H1 (cell line): ENCODE data around the gene ACER3. TPM values are rescaled to one million over a fixed set of nuclear protein-coding genes. Genes with fewer than 3 reads are reported as not detected.
A peak's percentile ranks its signal among the peaks of the same experiment; 100 is the strongest.

Experiments used
- CTCF ChIA-PET: fragments of 300-600 bp; sonication (Branson Sonifier 250); formaldehyde crosslinking; loops from one replicate; lab custom pipeline; 2021; ENCODE audit not compliant: partially characterized antibody; lab: Charles Lee
- POLR2A ChIA-PET: fragments of 300-600 bp; sonication (Branson Sonifier 250); formaldehyde crosslinking; loops from one replicate; lab custom pipeline; 2021; ENCODE audit warnings: inconsistent platforms; ENCODE audit not compliant: partially characterized antibody; lab: Charles Lee
- DNase-seq, 2 experiments: peaks; one replicate each; pipeline versions ENCODE4 v3.0.0 to v3.0.0-alpha.2; 2010 to 2022; ENCODE audit warnings: low spot score in 2 of 2, low read depth in 1 of 2, mixed read lengths in 1 of 2
- FAIRE-seq: peaks from 2 replicates; lab custom pipeline; 2011; peaks lifted over from hg19 to GRCh38; lab: Jason Lieb, UNC
- H2AFZ ChIP-seq: 2 replicates; pipeline ENCODE4 v1.8.1; 2012; ENCODE audit warnings: low read length, inconsistent platforms
- H2AK5ac ChIP-seq: 2 replicates; pipeline ENCODE4 v1.6.1; 2013; ENCODE audit warnings: low read depth, low read length
- H2BK120ac ChIP-seq: replicated peaks from 2 replicates; pipeline ENCODE3; 2013; ENCODE audit warnings: low read depth, low read length, inconsistent platforms
- H2BK12ac ChIP-seq: 2 replicates; pipeline ENCODE4 v1.6.1; 2013; ENCODE audit warnings: low read depth, low read length
- H2BK15ac ChIP-seq: 2 replicates; pipeline ENCODE4 v1.6.1; 2013; ENCODE audit warnings: low read length
- H2BK20ac ChIP-seq: 2 replicates; pipeline ENCODE4 v1.6.1; 2013; ENCODE audit warnings: low read length
- H2BK5ac ChIP-seq: 2 replicates; pipeline ENCODE4 v1.6.1; 2013; ENCODE audit warnings: low read depth, low read length
- H3K14ac ChIP-seq: 2 replicates; pipeline ENCODE4 v1.6.1; 2013; ENCODE audit warnings: inconsistent platforms; ENCODE audit not compliant: insufficient read length
- H3K18ac ChIP-seq: 2 replicates; pipeline ENCODE4 v1.6.1; 2013; ENCODE audit warnings: low read length; ENCODE audit errors: extremely low read depth
- H3K23ac ChIP-seq: 2 replicates; pipeline ENCODE4 v1.6.1; 2013; ENCODE audit warnings: inconsistent platforms; ENCODE audit not compliant: insufficient read length
- H3K23me2 ChIP-seq: 2 replicates; pipeline ENCODE4 v1.6.1; 2013; ENCODE audit warnings: low read depth, low read length
- H3K27ac ChIP-seq: 2 replicates; pipeline ENCODE4 v1.6.1; 2011; ENCODE audit warnings: low read depth, low read length, inconsistent platforms
- H3K27me3 ChIP-seq, 4 experiments: replicated peaks in 1 of 4; 1 replicate in 1 of 4; 2 replicates in 3 of 4; pipeline versions ENCODE4 v1.6.1 to v1.8.1; 2011 to 2013; ENCODE audit warnings: low read length in 3 of 4, mild to moderate bottlenecking in 3 of 4, inconsistent platforms in 2 of 4, mixed read lengths in 2 of 4, moderate library complexity in 1 of 4; ENCODE audit not compliant: control insufficient read depth in 3 of 4, insufficient read depth in 3 of 4; ENCODE audit errors: extremely low read depth in 1 of 4
- H3K36me3 ChIP-seq, 4 experiments: 2 replicates each; pipeline versions ENCODE4 v1.6.1 to v1.8.1; 2011 to 2013; ENCODE audit warnings: mild to moderate bottlenecking in 4 of 4, low read length in 3 of 4, moderate library complexity in 2 of 4, control low read depth in 1 of 4, inconsistent platforms in 1 of 4; ENCODE audit not compliant: insufficient read depth in 4 of 4, control insufficient read depth in 2 of 4
- H3K4ac ChIP-seq: replicated peaks from 2 replicates; pipeline ENCODE3; 2013; ENCODE audit warnings: low read length, low read depth, mixed read lengths, inconsistent platforms; ENCODE audit not compliant: insufficient read length
- H3K4me1 ChIP-seq, 4 experiments: replicated peaks in 1 of 4; 1 replicate in 1 of 4; 2 replicates in 3 of 4; pipeline versions ENCODE4 v1.6.1 to v1.8.1; 2011 to 2013; ENCODE audit warnings: low read length in 3 of 4, inconsistent platforms in 2 of 4, mixed read lengths in 1 of 4; ENCODE audit not compliant: insufficient read depth in 4 of 4, control insufficient read depth in 3 of 4
- H3K4me2 ChIP-seq, 2 experiments: 2 replicates each; pipeline versions ENCODE4 v1.6.1 to v1.8.1; 2011 to 2013; ENCODE audit warnings: low read depth in 2 of 2, low read length in 2 of 2, control low read depth in 1 of 2, inconsistent platforms in 1 of 2, mild to moderate bottlenecking in 1 of 2; ENCODE audit not compliant: insufficient read depth in 1 of 2
- H3K4me3 ChIP-seq, 4 experiments: fragments of 200-600, 300-600 bp in 1 of 4; sonication (generic), shearing (Covaris generic), sonication (Bioruptor Twin) in 1 of 4; 2 replicates each; pipeline versions ENCODE4 v1.5.1 to v1.8.1; 2011 to 2016; ENCODE audit warnings: low read length in 4 of 4, low read depth in 3 of 4, control low read depth in 2 of 4, inconsistent platforms in 2 of 4, mild to moderate bottlenecking in 2 of 4, mixed read lengths in 1 of 4, moderate library complexity in 1 of 4; ENCODE audit not compliant: insufficient read depth in 2 of 4; ENCODE audit errors: extremely low read depth in 1 of 4
- H3K56ac ChIP-seq: replicated peaks from 2 replicates; pipeline ENCODE3; 2013; ENCODE audit warnings: low read depth, mild to moderate bottlenecking, mixed read lengths, low read length, inconsistent platforms; ENCODE audit not compliant: insufficient read length
- H3K79me1 ChIP-seq: 2 replicates; pipeline ENCODE4 v1.6.1; 2013; ENCODE audit warnings: low read depth, low read length, control low read depth
- H3K79me2 ChIP-seq, 2 experiments: 2 replicates each; pipeline versions ENCODE4 v1.6.1 to v1.8.1; 2012 to 2013; ENCODE audit warnings: low read length in 2 of 2, mild to moderate bottlenecking in 2 of 2, inconsistent platforms in 1 of 2; ENCODE audit not compliant: insufficient read depth in 2 of 2, control insufficient read depth in 1 of 2
- H3K9ac ChIP-seq, 4 experiments: replicated peaks in 1 of 4; 1 replicate in 1 of 4; 2 replicates in 3 of 4; pipeline versions ENCODE4 v1.6.1 to v1.8.1; 2011 to 2013; ENCODE audit warnings: low read depth in 3 of 4, low read length in 3 of 4, control low read depth in 2 of 4, mild to moderate bottlenecking in 2 of 4, moderate library complexity in 2 of 4, inconsistent platforms in 1 of 4; ENCODE audit errors: extremely low read depth in 1 of 4
- H3K9me3 ChIP-seq, 2 experiments: 2 replicates each; pipeline versions ENCODE4 v1.6.1 to v1.8.1; 2012 to 2013; ENCODE audit warnings: mild to moderate bottlenecking in 2 of 2, moderate library complexity in 2 of 2, control low read depth in 1 of 2, inconsistent platforms in 1 of 2, low read depth in 1 of 2, low read length in 1 of 2, mixed read lengths in 1 of 2; ENCODE audit not compliant: insufficient read depth in 2 of 2
- H4K20me1 ChIP-seq, 2 experiments: replicated peaks in 1 of 2; 2 replicates each; pipeline versions ENCODE3 to v1.8.1; 2011 to 2013; ENCODE audit warnings: inconsistent platforms in 2 of 2, low read length in 2 of 2, mild to moderate bottlenecking in 1 of 2; ENCODE audit not compliant: insufficient read depth in 2 of 2, control insufficient read depth in 1 of 2
- H4K5ac ChIP-seq: 2 replicates; pipeline ENCODE4 v1.6.1; 2013; ENCODE audit warnings: low read length, low read depth, mixed read lengths, inconsistent platforms; ENCODE audit not compliant: insufficient read length
- H4K8ac ChIP-seq: 2 replicates; pipeline ENCODE4 v1.8.0; 2013; ENCODE audit warnings: mild to moderate bottlenecking, moderate library complexity, low read length, inconsistent platforms; ENCODE audit not compliant: insufficient read depth; ENCODE audit errors: extremely low read depth
- H4K91ac ChIP-seq: replicated peaks from 2 replicates; pipeline ENCODE3; 2013; ENCODE audit warnings: low read length, mixed read lengths, inconsistent platforms; ENCODE audit not compliant: insufficient read length
- SIN3A ChIP-seq, 2 experiments: IDR thresholded peaks in 1 of 2; conservative IDR thresholded peaks in 1 of 2; 2 replicates each; pipeline ENCODE4 v1.6.1; 2011 to 2012; ENCODE audit warnings: low read length in 2 of 2, improper control_type of control experiment in 1 of 2, low read depth in 1 of 2, mild to moderate bottlenecking in 1 of 2
- WGBS, 2 experiments: shearing (Covaris generic) in 1 of 2; methylation state at CpG; one replicate each; pipeline versions ENCODE4 v1.1.6 to v1.1.7; 2013 to 2015; ENCODE audit warnings: low lambda C conversion rate in 2 of 2, mixed read lengths in 2 of 2, inconsistent platforms in 1 of 2, low coverage in 1 of 2, missing lambda C conversion rate in 1 of 2; ENCODE audit not compliant: insufficient replicate concordance in 2 of 2, insufficient coverage in 1 of 2, insufficient read length in 1 of 2; ENCODE audit errors: extremely low coverage in 1 of 2, missing lambda C conversion rate in 1 of 2; 5-methylcytosine and 5-hydroxymethylcytosine counted together
- polyA plus RNA-seq, 7 experiments: library from polyadenylated mRNA; depleted of rRNA in 3 of 7; stranded (reverse) in 5 of 7; unstranded in 2 of 7; fragments of >200 nt in 5 of 7; fragments of 200-250 nt in 2 of 7; gene quantifications; 1 replicate in 5 of 7; 2 replicates in 1 of 7; 4 replicates in 1 of 7; pipeline versions ENCODE4 v1.2.1 to v1.2.3, GENCODE V29; 2011 to 2013; ENCODE audit warnings: missing spikeins in 2 of 7, mixed read lengths in 2 of 7
- total RNA-seq: library from RNA; stranded (reverse); fragmentation: NEBNext Ultra II Directional; extraction: Animal tissue kit (Norgen Biotek cat#: 25700); gene quantifications from 2 replicates; pipeline ENCODE4 v1.2.1, GENCODE V29; 2021
- TF ChIP-seq, protein P1 (sequence below): IDR thresholded peaks from 2 replicates; pipeline ENCODE4 v1.6.1; 2011; ENCODE audit warnings: low read length, improper control_type of control experiment

ACER3 gene
- total and polyA plus RNA-seq, 2 of the 8 experiments (the other 6 are each of a cell fraction or from before 2014, with no cell fraction given) = 5.7 to 16.2 TPM

DNA sequence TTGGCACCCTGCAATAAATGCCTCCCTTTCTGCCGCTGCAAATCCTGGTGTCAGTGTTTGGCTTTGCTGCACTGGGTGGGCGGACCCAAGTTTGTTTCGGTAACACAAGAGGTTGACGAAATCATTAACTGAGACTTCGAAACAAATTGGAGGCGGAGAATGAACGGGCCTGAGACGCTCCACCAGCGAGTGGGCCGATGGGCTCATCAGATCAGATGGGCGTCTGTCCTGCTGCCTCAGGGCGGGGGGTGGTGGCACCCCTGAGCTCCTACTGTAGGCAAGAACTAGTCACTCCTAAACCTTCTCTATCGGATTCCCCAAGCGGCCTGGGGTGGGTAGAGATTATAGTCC is 205.1 kb downstream of the ACER3 start:
- TF ChIP-seq, protein P1, sequence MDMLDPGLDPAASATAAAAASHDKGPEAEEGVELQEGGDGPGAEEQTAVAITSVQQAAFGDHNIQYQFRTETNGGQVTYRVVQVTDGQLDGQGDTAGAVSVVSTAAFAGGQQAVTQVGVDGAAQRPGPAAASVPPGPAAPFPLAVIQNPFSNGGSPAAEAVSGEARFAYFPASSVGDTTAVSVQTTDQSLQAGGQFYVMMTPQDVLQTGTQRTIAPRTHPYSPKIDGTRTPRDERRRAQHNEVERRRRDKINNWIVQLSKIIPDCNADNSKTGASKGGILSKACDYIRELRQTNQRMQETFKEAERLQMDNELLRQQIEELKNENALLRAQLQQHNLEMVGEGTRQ = no peak
- TF ChIP-seq SIN3A (conservative IDR thresholded peaks at IDR 0.05 in 1 of 2, IDR thresholded peaks at IDR 0.05 in 1 of 2; ENCODE audit: low read depth in 1 of 2, low read length in 2 of 2) = 0 out of 4 replicates have a peak, but pooled peaks of 1 of the 2 experiments have one; percentile 20
- Histone ChIP-seq H4K8ac (peak overlapping the region; percentile 82), H3K27ac (no peak overlapping the region), H4K91ac (no peak overlapping the region), H3K4ac (no peak overlapping the region), H3K4me3 (peak overlapping the region; percentile 19 to 89 (median 65)), H4K5ac (no peak overlapping the region), H2AFZ (peak overlapping the region; percentile 72), H2BK12ac (no peak overlapping the region), H2BK120ac (no peak overlapping the region), H3K23me2 (peaks cover 13% of the 10 kb centered on the region), H3K9ac (no peak overlapping the region), H3K14ac (no peak overlapping the region), H3K4me1 (peaks cover 0 to 7% (median under 1%) of the 10 kb centered on the region in 4 experiments; a peak in 5 of 7 replicates), H3K36me3 (no peaks in the 10 kb centered on the region), H4K20me1 (no peaks in the 10 kb centered on the region), H3K18ac (peak overlapping the region; percentile 56; the same call in 1 of the 2 replicates), H3K4me2 (peak overlapping the region; percentile 84 to 90), H3K27me3 (peaks cover 0 to 3% (median 0%) of the 10 kb centered on the region in 4 experiments; a peak in 3 of 7 replicates), H2BK20ac (no peak overlapping the region), H2AK5ac (no peak overlapping the region), H2BK5ac (no peak overlapping the region), H3K56ac (peak overlapping the region; percentile 42), H2BK15ac (no peak overlapping the region), H3K79me1 (no peaks in the 10 kb centered on the region; the same call in 1 of the 2 replicates), H3K79me2 (no peaks in the 10 kb centered on the region), H3K23ac (no peak overlapping the region), H3K9me3 (no peaks in the 10 kb centered on the region)
- WGBS, 2 experiments = 13% methylated on average over 14 of the region's 14 CpGs; no CpG with 5 or more reads in 1 of the 2 experiments
- ChIA-PET POLR2A (interaction anchor here (1.4 to 1.5 kb wide), 2 partner anchors 17 to 21 kb away, joined by 3 read pairs; no protein-coding TSS in a partner anchor), CTCF (interaction anchor here (1.0 to 5.2 kb wide), 10 partner anchors 13 to 62 kb away, joined by 3 to 80 read pairs (median 6); partner anchors contain the start of gene MYO7A)
- no peak for DNase-seq
- FAIRE-seq = peak; percentile 39
